ENCODE results near the gene RPS25. TPM values are rescaled to one million over a fixed set of nuclear protein-coding genes. Genes with fewer than 3 reads are reported as not detected.

The RPS25 gene
- polyA plus RNA-seq, 1 of the 3 experiments (the other 2 are of a cell fraction): 2,688 TPM

DNA sequence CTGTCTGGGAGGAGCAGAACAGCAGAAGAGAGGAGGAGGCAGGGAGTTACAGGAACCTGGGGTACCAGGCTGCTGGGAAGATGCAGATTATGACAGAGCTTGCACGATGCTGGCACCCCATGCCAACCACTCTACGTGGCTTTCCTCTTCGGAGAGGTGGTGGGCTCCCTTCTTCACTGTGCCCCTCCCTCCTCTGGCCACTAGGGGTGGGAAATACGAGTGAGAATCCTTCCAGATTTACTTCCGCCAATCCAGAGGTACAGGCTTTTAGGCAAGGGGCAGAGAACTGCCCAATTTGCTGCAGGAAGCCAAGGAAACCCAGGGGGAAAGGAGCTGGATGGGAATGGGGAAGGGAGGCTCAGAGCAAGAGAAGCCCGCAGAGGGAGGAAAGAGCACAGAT, 26.6 kb upstream of the RPS25 start:
- Histone ChIP-seq H3K27ac (ENCODE audit: low read depth in 2 of 2, low read length in 1 of 2) (no peak overlapping the region), H3K4me1 (ENCODE audit: control insufficient read depth in 1 of 2, insufficient read depth in 2 of 2, low read depth in 1 of 2, low read length in 1 of 2) (no peaks in the 10 kb centered on the region), H3K79me2 (ENCODE audit: insufficient read depth) (no peaks in the 10 kb centered on the region), H3K9ac (no peak overlapping the region), H4K20me1 (ENCODE audit: insufficient read depth) (no peaks in the 10 kb centered on the region), H3F3A (replicated peaks; ENCODE audit: insufficient read depth) (no peaks in the 10 kb centered on the region), H3K27me3 (ENCODE audit: insufficient read depth) (no peaks in the 10 kb centered on the region), H3K4me3 (ENCODE audit: low read depth in 2 of 2, low read length in 1 of 2) (no peak overlapping the region), H3K9me2 (no peaks in the 10 kb centered on the region), H2AFZ (ENCODE audit: low read depth) (no peak overlapping the region), H3K4me2 (no peak overlapping the region), H3K36me3 (replicated peaks in 1 of 2; ENCODE audit: control insufficient read depth in 1 of 2, insufficient read depth in 2 of 2, low read length in 1 of 2) (peaks cover 6 to 39% of the 10 kb centered on the region in 2 experiments), H3K9me3 (no peaks in the 10 kb centered on the region)
- ChIA-PET CTCF (interaction anchor here (0.6 to 1.2 kb wide), 3 partner anchors 10 to 20 kb away, joined by 3 read pairs; no protein-coding TSS in a partner anchor), POLR2A (interaction anchor here (3.1 kb wide), 1 partner anchor 11 kb away, joined by 12 read pairs; no protein-coding TSS in a partner anchor)
- TF ChIP-seq SMC3 (IDR thresholded peaks at IDR 0.05; ENCODE audit: low read depth, low read length) (no peak), RFX5 (IDR thresholded peaks at IDR 0.05; ENCODE audit: low read length) (no peak), GATA2 (CRISPR knock-in tag; IDR thresholded peaks at IDR 0.05) (no peak), TAF1 (IDR thresholded peaks at IDR 0.05; ENCODE audit: borderline replicate concordance, low read depth, low read length) (no peak)
- TF ChIP-seq, protein P1, sequence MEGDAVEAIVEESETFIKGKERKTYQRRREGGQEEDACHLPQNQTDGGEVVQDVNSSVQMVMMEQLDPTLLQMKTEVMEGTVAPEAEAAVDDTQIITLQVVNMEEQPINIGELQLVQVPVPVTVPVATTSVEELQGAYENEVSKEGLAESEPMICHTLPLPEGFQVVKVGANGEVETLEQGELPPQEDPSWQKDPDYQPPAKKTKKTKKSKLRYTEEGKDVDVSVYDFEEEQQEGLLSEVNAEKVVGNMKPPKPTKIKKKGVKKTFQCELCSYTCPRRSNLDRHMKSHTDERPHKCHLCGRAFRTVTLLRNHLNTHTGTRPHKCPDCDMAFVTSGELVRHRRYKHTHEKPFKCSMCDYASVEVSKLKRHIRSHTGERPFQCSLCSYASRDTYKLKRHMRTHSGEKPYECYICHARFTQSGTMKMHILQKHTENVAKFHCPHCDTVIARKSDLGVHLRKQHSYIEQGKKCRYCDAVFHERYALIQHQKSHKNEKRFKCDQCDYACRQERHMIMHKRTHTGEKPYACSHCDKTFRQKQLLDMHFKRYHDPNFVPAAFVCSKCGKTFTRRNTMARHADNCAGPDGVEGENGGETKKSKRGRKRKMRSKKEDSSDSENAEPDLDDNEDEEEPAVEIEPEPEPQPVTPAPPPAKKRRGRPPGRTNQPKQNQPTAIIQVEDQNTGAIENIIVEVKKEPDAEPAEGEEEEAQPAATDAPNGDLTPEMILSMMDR (IDR thresholded peaks at IDR 0.05): peak; percentile 35
- TF ChIP-seq, protein P2, sequence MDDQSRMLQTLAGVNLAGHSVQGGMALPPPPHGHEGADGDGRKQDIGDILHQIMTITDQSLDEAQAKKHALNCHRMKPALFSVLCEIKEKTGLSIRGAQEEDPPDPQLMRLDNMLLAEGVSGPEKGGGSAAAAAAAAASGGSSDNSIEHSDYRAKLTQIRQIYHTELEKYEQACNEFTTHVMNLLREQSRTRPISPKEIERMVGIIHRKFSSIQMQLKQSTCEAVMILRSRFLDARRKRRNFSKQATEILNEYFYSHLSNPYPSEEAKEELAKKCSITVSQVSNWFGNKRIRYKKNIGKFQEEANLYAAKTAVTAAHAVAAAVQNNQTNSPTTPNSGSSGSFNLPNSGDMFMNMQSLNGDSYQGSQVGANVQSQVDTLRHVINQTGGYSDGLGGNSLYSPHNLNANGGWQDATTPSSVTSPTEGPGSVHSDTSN (IDR thresholded peaks at IDR 0.05): no peak
- 79% methylated on average over 6 of the region's 6 CpGs for WGBS (ENCODE audit: low lambda C conversion rate)
- peak; percentile 42 for DNase-seq

DNA sequence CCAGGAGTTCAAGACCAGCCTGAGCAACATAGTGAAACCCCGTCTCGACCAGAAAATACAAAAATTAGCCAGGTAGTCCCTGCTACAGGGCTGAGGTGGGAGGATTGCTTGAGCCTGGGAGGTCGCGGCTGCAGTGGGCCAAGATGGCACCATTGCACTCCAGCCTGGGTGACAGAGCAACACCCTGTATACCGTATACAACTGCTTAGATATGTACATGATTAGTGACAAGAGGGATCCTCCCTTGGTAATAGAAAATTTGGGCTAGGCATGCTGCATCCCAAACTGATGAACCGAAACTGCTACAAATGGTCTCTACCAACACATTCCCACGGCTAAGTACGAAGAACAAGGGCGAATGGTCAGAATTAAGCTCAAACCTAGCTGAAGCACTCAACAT, 24.8 kb upstream of the RPS25 start:
- TF ChIP-seq CHD2 (IDR thresholded peaks at IDR 0.05; ENCODE audit: low read length, partially characterized antibody) (no peak), EP300 (IDR thresholded peaks at IDR 0.05; ENCODE audit: borderline replicate concordance in 1 of 2, low read depth in 1 of 2, low read length in 1 of 2) (no peak), JUND (IDR thresholded peaks at IDR 0.05) (no peak)
- TF ChIP-seq, protein P2 (IDR thresholded peaks at IDR 0.05): no peak
- Histone ChIP-seq H3K27me3 (ENCODE audit: insufficient read depth) (no peaks in the 10 kb centered on the region), H3K4me2 (no peak overlapping the region), H4K20me1 (ENCODE audit: insufficient read depth) (no peaks in the 10 kb centered on the region), H3K36me3 (replicated peaks in 1 of 2; ENCODE audit: control insufficient read depth in 1 of 2, insufficient read depth in 2 of 2, low read length in 1 of 2) (peaks cover 3 to 21% of the 10 kb centered on the region in 2 experiments), H3K4me1 (ENCODE audit: control insufficient read depth in 1 of 2, insufficient read depth in 2 of 2, low read depth in 1 of 2, low read length in 1 of 2) (no peaks in the 10 kb centered on the region), H3K27ac (ENCODE audit: low read depth in 2 of 2, low read length in 1 of 2) (no peak overlapping the region), H3F3A (replicated peaks; ENCODE audit: insufficient read depth) (no peaks in the 10 kb centered on the region), H3K4me3 (ENCODE audit: low read depth in 2 of 2, low read length in 1 of 2) (no peak overlapping the region), H3K79me2 (ENCODE audit: insufficient read depth) (no peaks in the 10 kb centered on the region), H3K9me3 (no peaks in the 10 kb centered on the region), H3K9me2 (no peaks in the 10 kb centered on the region), H2AFZ (ENCODE audit: low read depth) (no peak overlapping the region), H3K9ac (no peak overlapping the region)
- no peak for DNase-seq
- 94% methylated on average over 9 of the region's 9 CpGs for WGBS (ENCODE audit: low lambda C conversion rate)
- ChIA-PET CTCF (interaction anchor here (1.1 to 1.6 kb wide), 3 partner anchors 13 to 24 kb away, joined by 3 read pairs; partner anchors contain the start of genes SLC37A4 and TRAPPC4), POLR2A (interaction anchor here (1.0 to 2.4 kb wide), 4 partner anchors 9 to 25 kb away, joined by 3 to 9 read pairs (median 4); partner anchors contain the start of gene VPS11)

All from SK-N-SH (cell line).